Fibroblast of lung (primary cell): ENCODE measurements around the gene GRAMD2B. TPM values are rescaled to one million over a fixed set of nuclear protein-coding genes. Genes with fewer than 3 reads are reported as not detected.

Source experiments
- DNase-seq, 2 donors: peaks; one replicate each; pipeline versions ENCODE4 v3.0.0 to v3.0.0-alpha.2; 2010; ENCODE audit warnings: low read depth in 2 of 2
- H2AFZ ChIP-seq: 2 replicates; pipeline ENCODE4 v1.5.1; 2012; ENCODE audit warnings: low read length, control low read depth, inconsistent platforms
- H3K27ac ChIP-seq: 2 replicates; pipeline ENCODE4 v1.5.1; 2011; ENCODE audit warnings: low read length, control low read depth; ENCODE audit not compliant: insufficient read depth
- H3K27me3 ChIP-seq: 2 replicates; pipeline ENCODE4 v1.5.1; 2011; ENCODE audit warnings: mild to moderate bottlenecking, low read length; ENCODE audit not compliant: control insufficient read depth, insufficient read depth
- H3K36me3 ChIP-seq: 2 replicates; pipeline ENCODE4 v1.5.1; 2011; ENCODE audit warnings: low read length; ENCODE audit not compliant: control insufficient read depth, insufficient read depth
- H3K4me1 ChIP-seq: 2 replicates; pipeline ENCODE4 v1.5.1; 2011; ENCODE audit warnings: low read length; ENCODE audit not compliant: control insufficient read depth, insufficient read depth; ENCODE audit errors: extremely low read depth
- H3K4me2 ChIP-seq: 2 replicates; pipeline ENCODE4 v1.5.1; 2011; ENCODE audit warnings: low read length, control low read depth; ENCODE audit not compliant: insufficient read depth; ENCODE audit errors: extremely low read depth
- H3K4me3 ChIP-seq, 4 experiments: fragments of 200-600 bp in 1 of 4; sonication (generic) in 1 of 4; replicated peaks in 1 of 4; 2 replicates each; pipeline ENCODE4 v1.5.1; 2011 to 2016; ENCODE audit warnings: low read length in 4 of 4, low read depth in 3 of 4, mild to moderate bottlenecking in 3 of 4, control low read depth in 2 of 4, inconsistent platforms in 1 of 4, mixed read lengths in 1 of 4; ENCODE audit not compliant: insufficient read depth in 1 of 4; ENCODE audit errors: control extremely low read depth in 1 of 4
- H3K79me2 ChIP-seq: 2 replicates; pipeline ENCODE4 v1.5.1; 2012; ENCODE audit warnings: mild to moderate bottlenecking, low read length, inconsistent platforms; ENCODE audit not compliant: control insufficient read depth, insufficient read depth
- H3K9ac ChIP-seq: 2 replicates; pipeline ENCODE4 v1.5.1; 2011; ENCODE audit warnings: mild to moderate bottlenecking, low read length, control low read depth; ENCODE audit not compliant: insufficient read depth
- H3K9me3 ChIP-seq: 2 replicates; pipeline ENCODE4 v1.5.1; 2012; ENCODE audit warnings: low read depth, low read length; ENCODE audit not compliant: control insufficient read depth, insufficient read depth
- H4K20me1 ChIP-seq: 2 replicates; pipeline ENCODE4 v1.5.1; 2011; ENCODE audit warnings: low read length; ENCODE audit not compliant: control insufficient read depth, insufficient read depth; ENCODE audit errors: extremely low read depth
- EZH2 ChIP-seq: IDR thresholded peaks from 2 replicates; pipeline ENCODE4 v1.5.1; 2012; ENCODE audit warnings: low read length, control low read depth, mild to moderate bottlenecking; ENCODE audit errors: missing control alignments
- polyA plus RNA-seq, 2 donors: library from polyadenylated mRNA; depleted of rRNA in 1 of 2; stranded (reverse) in 1 of 2; unstranded in 1 of 2; fragments of >200 nt; gene quantifications; 2 replicates each; pipeline ENCODE4 v1.2.1, GENCODE V29; 2011 to 2012; ENCODE audit warnings: missing spikeins in 1 of 2
- total RNA-seq: library from RNA; depleted of rRNA; stranded (reverse); fragments of >200 nt; gene quantifications from 2 replicates; pipeline ENCODE4 v1.2.1, GENCODE V29; 2014
- TF ChIP-seq, protein P1 (sequence below), 2 donors: IDR thresholded peaks in 1 of 2; conservative IDR thresholded peaks in 1 of 2; 1 replicate in 1 of 2; 2 replicates in 1 of 2; pipeline ENCODE4 v1.5.1; 2011 to 2012; ENCODE audit warnings: low read length in 2 of 2, control low read depth in 1 of 2, inconsistent platforms in 1 of 2, low read depth in 1 of 2, mild to moderate bottlenecking in 1 of 2

The GRAMD2B gene
- total and polyA plus RNA-seq, 2 donors (not counting 1 experiment from before 2014, with no cell fraction given): 21.3 to 37.6 TPM

- H3K4me2 ChIP-seq: no peak overlapping the region
- no peak overlapping the region for H3K4me3 ChIP-seq
- H3K27ac ChIP-seq: no peak overlapping the region
- H3K4me1 ChIP-seq: peaks cover 7% of the 10 kb centered on the region
- DNase-seq: no peak
- no peaks in the 10 kb centered on the region for H3K79me2 ChIP-seq
- no peaks in the 10 kb centered on the region for H3K36me3 ChIP-seq
- H3K9me3 ChIP-seq: no peaks in the 10 kb centered on the region
- H4K20me1 ChIP-seq: no peaks in the 10 kb centered on the region
- no peak overlapping the region for H2AFZ ChIP-seq
- H3K27me3 ChIP-seq: no peaks in the 10 kb centered on the region
- TF ChIP-seq EZH2: no peak
- TF ChIP-seq, protein P1, sequence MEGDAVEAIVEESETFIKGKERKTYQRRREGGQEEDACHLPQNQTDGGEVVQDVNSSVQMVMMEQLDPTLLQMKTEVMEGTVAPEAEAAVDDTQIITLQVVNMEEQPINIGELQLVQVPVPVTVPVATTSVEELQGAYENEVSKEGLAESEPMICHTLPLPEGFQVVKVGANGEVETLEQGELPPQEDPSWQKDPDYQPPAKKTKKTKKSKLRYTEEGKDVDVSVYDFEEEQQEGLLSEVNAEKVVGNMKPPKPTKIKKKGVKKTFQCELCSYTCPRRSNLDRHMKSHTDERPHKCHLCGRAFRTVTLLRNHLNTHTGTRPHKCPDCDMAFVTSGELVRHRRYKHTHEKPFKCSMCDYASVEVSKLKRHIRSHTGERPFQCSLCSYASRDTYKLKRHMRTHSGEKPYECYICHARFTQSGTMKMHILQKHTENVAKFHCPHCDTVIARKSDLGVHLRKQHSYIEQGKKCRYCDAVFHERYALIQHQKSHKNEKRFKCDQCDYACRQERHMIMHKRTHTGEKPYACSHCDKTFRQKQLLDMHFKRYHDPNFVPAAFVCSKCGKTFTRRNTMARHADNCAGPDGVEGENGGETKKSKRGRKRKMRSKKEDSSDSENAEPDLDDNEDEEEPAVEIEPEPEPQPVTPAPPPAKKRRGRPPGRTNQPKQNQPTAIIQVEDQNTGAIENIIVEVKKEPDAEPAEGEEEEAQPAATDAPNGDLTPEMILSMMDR (conservative IDR thresholded peaks at IDR 0.05 in 1 of 2, IDR thresholded peaks at IDR 0.05 in 1 of 2; ENCODE audit: low read depth in 1 of 2, low read length in 2 of 2): no peak
- H3K9ac ChIP-seq: no peak overlapping the region
Observed at GRCh38 chr5:126534553-126534952, 111.3 kb downstream of the GRAMD2B start.

DNA sequence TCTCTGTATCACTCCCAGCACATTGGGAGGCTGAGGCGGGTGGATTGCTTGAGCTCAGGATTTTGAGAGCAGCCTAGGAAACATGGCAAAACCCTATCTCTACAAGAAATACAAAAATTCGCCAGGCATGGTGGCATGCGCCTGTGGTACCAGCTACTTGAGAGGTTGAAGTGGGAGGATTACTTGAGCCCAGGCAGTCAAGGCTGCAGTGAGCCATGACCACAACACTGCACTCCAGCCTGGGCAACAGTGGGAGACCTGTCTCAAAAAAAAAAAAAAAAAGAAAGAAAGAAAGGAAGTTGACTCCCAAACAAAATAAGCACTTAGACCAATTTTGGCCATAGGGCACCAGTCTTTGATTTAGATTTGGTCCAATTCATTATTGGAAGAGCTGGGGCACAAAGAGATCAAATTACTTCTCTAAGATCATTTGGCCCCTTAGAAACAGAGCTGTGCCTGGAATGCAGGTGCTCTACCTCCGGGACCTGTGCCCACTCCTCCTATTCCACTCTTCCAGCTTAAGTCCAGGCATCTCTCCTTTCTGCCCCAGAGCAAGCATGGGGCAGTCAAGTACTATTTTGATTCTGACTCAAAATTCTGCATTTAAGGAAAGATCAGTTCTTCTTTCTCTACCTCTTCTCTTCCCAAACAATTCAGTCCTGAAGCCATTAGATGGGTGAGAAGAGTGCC, 112.8 kb downstream of the GRAMD2B start:
- TF ChIP-seq, protein P1 (conservative IDR thresholded peaks at IDR 0.05 in 1 of 2, IDR thresholded peaks at IDR 0.05 in 1 of 2; ENCODE audit: low read depth in 1 of 2, low read length in 2 of 2): no peak
- no peak for TF ChIP-seq EZH2
- DNase-seq: no peak
- Histone ChIP-seq H3K9ac (no peak overlapping the region), H3K9me3 (no peaks in the 10 kb centered on the region), H2AFZ (peak overlapping the region; percentile 58), H3K36me3 (no peaks in the 10 kb centered on the region), H3K27me3 (no peaks in the 10 kb centered on the region), H3K79me2 (no peaks in the 10 kb centered on the region), H3K27ac (no peak overlapping the region), H4K20me1 (no peaks in the 10 kb centered on the region), H3K4me3 (no peak overlapping the region), H3K4me2 (peak overlapping the region; percentile 5), H3K4me1 (peaks cover 7% of the 10 kb centered on the region)

DNA sequence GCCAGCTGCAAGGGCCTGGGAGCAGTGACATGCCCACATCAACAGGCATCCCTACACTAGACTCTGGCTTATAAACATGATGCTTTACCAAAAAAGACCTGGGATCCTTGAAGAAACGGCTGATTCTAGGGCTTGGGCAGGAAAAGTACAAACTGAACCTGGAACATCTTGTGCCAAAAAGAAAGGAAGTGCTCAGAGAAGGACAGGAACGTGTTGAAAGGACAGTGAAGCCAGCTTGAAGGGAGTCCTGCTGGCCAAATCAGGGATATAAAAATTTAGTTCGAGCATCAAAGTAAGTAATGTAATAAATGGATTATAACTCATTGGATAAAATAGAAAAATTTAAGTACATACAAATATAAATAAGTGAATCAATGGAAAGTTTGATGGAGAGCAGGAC, 113.7 kb downstream of the GRAMD2B start:
- H3K27me3 ChIP-seq: no peaks in the 10 kb centered on the region
- peaks cover 4% of the 10 kb centered on the region for H3K4me1 ChIP-seq
- H3K9me3 ChIP-seq: no peaks in the 10 kb centered on the region
- no peaks in the 10 kb centered on the region for H3K36me3 ChIP-seq
- TF ChIP-seq, protein P1 (conservative IDR thresholded peaks at IDR 0.05 in 1 of 2, IDR thresholded peaks at IDR 0.05 in 1 of 2; ENCODE audit: low read depth in 1 of 2, low read length in 2 of 2): peak; percentile 11 to 21
- TF ChIP-seq EZH2: no peak
- no peaks in the 10 kb centered on the region for H3K79me2 ChIP-seq
- H2AFZ ChIP-seq: peak overlapping the region; percentile 58
- no peak overlapping the region for H3K4me2 ChIP-seq
- no peak overlapping the region for H3K4me3 ChIP-seq
- H4K20me1 ChIP-seq: no peaks in the 10 kb centered on the region
- peak in 1 of 2 donors; percentile 17 for DNase-seq
- H3K9ac ChIP-seq: no peak overlapping the region
- H3K27ac ChIP-seq: no peak overlapping the region
